Measurements from ENCODE around the gene ANO2. TPM values are rescaled to one million over a fixed set of nuclear protein-coding genes. Genes with fewer than 3 reads are reported as not detected.

ANO2 gene
- total RNA-seq, 4 donors from 2014 or later: 1.4 to 3.3 (median 2.7) TPM; not detected in 1

GRCh38 chr12:5565933-5566599, 379.0 kb downstream of the ANO2 start:
- in situ Hi-C loops (cut with MboI; ENCODE audit: low pct_ligation_motif_present in 1 of 4, low pct_unique_long_range_greater_than_20kb in 1 of 4, low sequenced_read_pairs in 3 of 4): loop anchor here in 1 of 4 donors (25.0 kb wide), 1 partner anchor 104 kb away; no protein-coding TSS in a partner anchor
- TF ChIP-seq CTCF (IDR thresholded peaks at IDR 0.05): no peak
- no peak for TF ChIP-seq POLR2A (IDR thresholded peaks at IDR 0.05)
- TF ChIP-seq EP300 (IDR thresholded peaks at IDR 0.05; ENCODE audit: low read depth): no peak
- TF ChIP-seq POLR2AphosphoS5 (IDR thresholded peaks at IDR 0.05): no peak
- WGBS, 2 donors (ENCODE audit: low coverage in 1 of 2): 60 to 69% methylated on average over 1 to 3 of the region's 3 CpGs
- Histone ChIP-seq H3K36me3 (no peaks in the 10 kb centered on the region), H3K9me3 (no peaks in the 10 kb centered on the region), H3K27ac (no peak overlapping the region), H3K27me3 (no peaks in the 10 kb centered on the region), H3K4me1 (no peaks in the 10 kb centered on the region), H3K4me3 (no peak overlapping the region)
- intact Hi-C loops (cut with DNase I; ENCODE audit: low total_unique reads): no loop called here
- DNase-seq: no peak

DNA sequence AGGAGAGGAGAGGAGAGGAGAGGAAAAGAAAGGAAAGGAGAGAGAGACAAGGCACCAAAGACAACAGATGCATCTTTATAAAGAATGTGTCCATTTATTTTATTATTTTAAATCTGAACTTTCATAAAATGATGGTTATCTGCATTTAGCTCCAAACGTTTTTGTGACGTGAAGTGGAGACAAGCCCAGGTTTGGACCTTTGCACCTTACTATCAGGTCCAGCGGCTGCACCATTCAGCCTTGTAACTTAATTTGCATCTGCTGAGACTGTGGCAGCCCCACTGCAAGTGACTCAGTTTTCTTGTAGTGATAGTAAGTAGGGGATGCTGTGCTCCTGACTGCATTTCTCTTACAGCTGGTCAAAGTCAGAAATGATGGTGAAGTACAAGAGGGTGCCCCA, 382.5 kb downstream of the ANO2 start:
- Histone ChIP-seq H3K9me3 (no peaks in the 10 kb centered on the region), H3K4me3 (no peak overlapping the region), H3K36me3 (no peaks in the 10 kb centered on the region), H3K27me3 (no peaks in the 10 kb centered on the region), H3K4me1 (no peaks in the 10 kb centered on the region), H3K27ac (no peak overlapping the region)
- DNase-seq: no peak
- WGBS, 2 donors (ENCODE audit: low coverage in 1 of 2): 43 to 49% methylated on average over 3 of the region's 3 CpGs
- in situ Hi-C loops (cut with MboI; ENCODE audit: low pct_ligation_motif_present in 1 of 4, low pct_unique_long_range_greater_than_20kb in 1 of 4, low sequenced_read_pairs in 3 of 4) (loop anchor here in 1 of 4 donors (25.0 kb wide), 1 partner anchor 100 kb away; no protein-coding TSS in a partner anchor), intact Hi-C loops (cut with DNase I; ENCODE audit: low total_unique reads) (no loop called here)
- TF ChIP-seq CTCF (IDR thresholded peaks at IDR 0.05) (no peak), EP300 (IDR thresholded peaks at IDR 0.05; ENCODE audit: low read depth) (no peak), POLR2A (IDR thresholded peaks at IDR 0.05) (no peak), POLR2AphosphoS5 (IDR thresholded peaks at IDR 0.05) (no peak)

DNA sequence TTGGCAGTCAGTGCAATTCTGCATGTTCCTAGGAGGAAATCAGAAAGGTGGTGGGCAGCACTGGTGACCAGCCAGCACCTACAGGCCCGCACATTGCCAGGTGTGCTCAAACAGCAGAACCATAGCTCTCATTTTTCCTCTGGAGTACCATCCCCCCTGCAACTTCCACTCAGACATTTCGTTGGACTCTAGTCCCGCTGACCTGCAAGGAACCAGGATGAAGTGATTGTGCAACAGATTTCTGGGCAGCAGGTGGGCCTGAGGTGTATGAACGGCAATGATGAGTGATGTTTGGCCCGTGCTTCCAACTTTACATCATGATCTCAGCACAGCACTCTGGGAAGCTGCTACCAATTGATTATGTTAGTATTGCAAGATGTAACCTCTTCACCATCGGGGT, 383.2 kb downstream of the ANO2 start:
- in situ Hi-C loops (cut with MboI; ENCODE audit: low pct_ligation_motif_present in 1 of 4, low pct_unique_long_range_greater_than_20kb in 1 of 4, low sequenced_read_pairs in 3 of 4) (loop anchor here in 1 of 4 donors (25.0 kb wide), 1 partner anchor 100 kb away; no protein-coding TSS in a partner anchor), intact Hi-C loops (cut with DNase I; ENCODE audit: low total_unique reads) (no loop called here)
- Histone ChIP-seq H3K4me3 (no peak overlapping the region), H3K27ac (no peak overlapping the region), H3K4me1 (no peaks in the 10 kb centered on the region), H3K36me3 (no peaks in the 10 kb centered on the region), H3K27me3 (no peaks in the 10 kb centered on the region), H3K9me3 (no peaks in the 10 kb centered on the region)
- WGBS, 2 donors (ENCODE audit: low coverage in 1 of 2): 75% methylated on average over 6 of the region's 6 CpGs; no CpG with 5 or more reads in 1 of the 2 donors
- no peak for TF ChIP-seq EP300 (IDR thresholded peaks at IDR 0.05; ENCODE audit: low read depth)
- TF ChIP-seq POLR2A (IDR thresholded peaks at IDR 0.05): no peak
- no peak for TF ChIP-seq POLR2AphosphoS5 (IDR thresholded peaks at IDR 0.05)
- TF ChIP-seq CTCF (IDR thresholded peaks at IDR 0.05): no peak
- DNase-seq: no peak

GRCh38 chr12:5561057-5561456, 384.0 kb downstream of the ANO2 start:
- Histone ChIP-seq H3K9me3 (no peaks in the 10 kb centered on the region), H3K27ac (no peak overlapping the region), H3K36me3 (no peaks in the 10 kb centered on the region), H3K4me1 (no peaks in the 10 kb centered on the region), H3K4me3 (no peak overlapping the region), H3K27me3 (no peaks in the 10 kb centered on the region)
- no peak for TF ChIP-seq CTCF (IDR thresholded peaks at IDR 0.05)
- no peak for TF ChIP-seq EP300 (IDR thresholded peaks at IDR 0.05; ENCODE audit: low read depth)
- no peak for TF ChIP-seq POLR2AphosphoS5 (IDR thresholded peaks at IDR 0.05)
- TF ChIP-seq POLR2A (IDR thresholded peaks at IDR 0.05): no peak
- 72 to 77% methylated on average over 3 to 6 of the region's 6 CpGs for WGBS, 2 donors (ENCODE audit: low coverage in 1 of 2)
- DNase-seq: no peak
- in situ Hi-C loops (cut with MboI; ENCODE audit: low pct_ligation_motif_present in 1 of 4, low pct_unique_long_range_greater_than_20kb in 1 of 4, low sequenced_read_pairs in 3 of 4): loop anchor here in 1 of 4 donors (25.0 kb wide), 1 partner anchor 99 kb away; no protein-coding TSS in a partner anchor
- intact Hi-C loops (cut with DNase I; ENCODE audit: low total_unique reads): no loop called here

Data from transverse colon (tissue), 4 donors.